Activated CD4-positive, alpha-beta T cell treated with anti-CD3 and anti-CD28 coated beads, Interleukin-2, Interleukin-6, amounts not matched to agents 100 ng/mL and 50 ng/mL, durations not matched to agents 16 hours and 8 hours (primary cell): ENCODE measurements around the gene ZNF385B.
"Not testable (repeated sequence)": the region's sequence is repeated elsewhere in the genome, so short reads cannot be mapped to it uniquely, and the experiment has no call there.

ENCODE experiments used
- DNase-seq: peaks from one replicate; pipeline ENCODE4 v3.0.0-alpha.2; 2020

Gene ZNF385B

DNA sequence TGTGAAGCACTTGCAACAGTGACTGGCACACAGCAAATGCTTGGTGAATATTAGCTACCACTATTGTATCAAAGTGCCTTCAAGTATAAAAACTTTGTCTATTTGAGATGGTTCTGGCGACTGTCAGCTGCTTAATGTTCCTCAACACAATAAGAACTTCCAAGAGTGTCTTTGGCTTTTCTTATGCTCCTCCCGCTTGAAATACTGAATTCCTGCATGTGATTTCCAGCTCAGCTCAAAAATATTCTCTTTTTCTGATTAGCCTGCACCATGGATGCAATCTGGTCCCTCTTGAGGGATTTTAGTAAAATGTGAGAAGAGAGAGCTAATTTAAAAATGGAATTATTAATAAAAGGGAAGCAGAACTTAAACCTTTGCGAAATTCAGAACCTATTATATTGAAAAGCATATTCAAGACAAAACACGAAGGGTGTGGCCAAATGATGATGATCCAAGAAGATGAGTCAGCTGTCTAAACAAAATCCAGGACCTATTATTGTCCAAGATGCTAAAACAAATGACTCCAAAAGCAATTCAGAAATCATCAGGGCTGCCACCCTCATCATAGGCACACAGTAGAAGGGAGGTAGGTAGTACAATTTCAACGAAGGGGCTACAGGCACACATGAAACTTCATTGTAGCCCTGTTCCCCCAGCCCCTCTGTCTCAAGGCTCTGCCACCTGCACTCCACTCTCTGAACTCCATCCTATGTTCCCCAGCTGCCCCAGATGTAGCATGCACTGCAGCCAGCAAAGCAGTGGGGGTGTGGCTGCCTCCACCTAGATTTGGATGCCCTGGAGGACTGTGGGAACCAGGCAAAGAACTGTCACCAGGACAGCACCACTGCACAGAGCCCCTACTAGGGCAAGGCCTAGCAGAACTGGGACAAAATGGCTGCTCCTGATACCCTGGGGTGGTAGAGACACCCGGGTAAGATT is 190.1 kb downstream of the ZNF385B start:
- DNase-seq, result no peak

DNA sequence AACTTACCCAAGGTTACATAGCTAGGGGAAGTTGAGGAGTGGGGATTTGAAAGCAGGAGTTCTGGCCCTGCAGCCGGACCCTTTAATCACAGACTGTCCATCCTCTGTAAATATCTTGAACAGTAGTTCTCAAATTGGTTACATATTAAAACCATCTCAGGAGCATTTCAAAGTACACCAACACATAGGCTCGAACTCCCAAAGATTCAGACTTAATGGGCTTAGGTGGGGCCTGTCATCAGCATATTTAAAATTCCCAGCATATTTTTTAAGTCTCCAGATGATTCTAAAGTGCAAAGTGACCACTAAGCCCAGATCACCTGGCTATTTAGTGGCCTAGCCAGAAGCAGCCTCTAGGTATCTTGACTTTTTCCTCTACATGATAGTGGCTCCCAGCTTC is 192.2 kb downstream of the ZNF385B start:
- no peak for DNase-seq

DNA sequence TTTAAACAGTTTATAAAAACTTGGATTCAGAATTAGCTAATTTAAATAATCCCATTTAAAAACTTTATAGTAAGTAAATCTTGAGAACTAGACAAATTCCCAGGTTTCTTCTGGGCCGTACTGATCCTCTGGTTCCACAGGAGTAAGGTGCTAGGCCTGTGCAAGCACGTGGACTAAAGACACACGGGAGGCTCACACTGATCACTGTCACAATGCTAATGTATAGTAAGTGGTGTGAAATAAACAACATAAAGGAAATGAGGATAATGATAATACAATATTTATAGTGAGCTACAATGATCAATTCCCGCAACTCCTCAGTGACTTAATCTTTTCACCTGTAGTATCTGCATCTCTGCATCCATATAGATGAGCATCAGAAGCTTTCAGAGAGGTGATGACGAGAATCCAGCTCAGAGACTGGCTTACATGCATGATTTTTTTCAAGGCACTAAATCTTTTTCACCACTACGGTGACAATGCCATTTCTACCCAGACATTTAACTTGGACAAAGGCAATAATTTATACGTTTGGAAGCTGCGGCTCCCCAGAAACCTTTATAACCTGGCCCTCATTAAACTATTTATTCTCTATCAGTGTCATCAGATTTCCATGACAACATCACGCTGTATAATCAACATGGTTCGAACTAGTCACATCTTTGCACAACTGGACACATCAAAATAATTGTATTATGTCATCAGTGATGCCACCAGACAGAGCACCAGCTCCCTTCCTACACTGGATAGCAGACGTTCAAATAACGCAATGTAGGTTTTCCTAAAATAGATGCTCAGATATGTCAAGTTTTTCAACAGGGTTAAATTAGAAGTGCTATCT is 196.2 kb downstream of the ZNF385B start:
- DNase-seq, result no peak

DNA sequence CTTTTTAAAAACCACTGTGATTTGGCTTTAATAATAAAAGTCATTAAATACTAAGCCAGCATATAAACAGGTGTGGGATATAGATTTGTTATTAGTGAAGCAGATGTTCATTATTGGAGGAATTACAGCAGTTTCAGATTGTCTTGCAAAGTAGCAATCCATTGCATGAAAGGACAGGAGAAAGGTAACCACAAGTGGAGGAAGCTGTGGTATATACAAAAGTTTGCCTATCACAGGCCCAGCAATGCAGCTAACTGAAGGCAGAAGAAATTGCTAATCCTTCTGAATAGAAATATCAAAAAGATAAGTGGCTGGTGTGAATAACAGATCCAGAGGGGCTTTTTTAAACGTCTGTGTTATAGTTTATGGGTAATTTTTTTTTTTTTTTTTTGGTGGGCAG is 199.4 kb downstream of the ZNF385B start:
- no peak for DNase-seq

DNA sequence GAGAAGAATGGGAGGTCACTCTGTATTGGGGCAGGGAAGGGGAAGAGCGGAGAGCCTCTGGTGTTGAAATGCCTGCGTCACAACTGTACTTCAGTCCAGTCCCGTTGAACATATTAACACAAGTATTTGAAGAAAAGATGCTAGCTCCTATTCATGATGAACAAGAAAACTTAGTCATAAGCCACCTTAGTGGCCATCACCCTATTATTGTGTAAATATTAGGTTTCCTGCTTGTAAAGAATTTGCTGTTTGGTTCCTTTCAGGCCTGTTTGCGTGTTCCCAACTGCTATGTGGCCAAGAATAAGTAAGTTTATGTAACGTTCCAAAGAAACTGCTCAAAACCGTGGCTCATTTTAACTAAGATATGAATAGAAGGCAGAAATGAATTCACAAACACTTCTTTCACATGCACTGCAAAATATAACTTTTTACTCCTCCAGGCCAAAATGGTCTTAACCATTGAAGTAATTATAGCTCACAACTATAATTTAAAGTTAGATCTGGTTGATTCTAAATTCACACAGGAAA is 204.3 kb downstream of the ZNF385B start:
- DNase-seq, result no peak

DNA sequence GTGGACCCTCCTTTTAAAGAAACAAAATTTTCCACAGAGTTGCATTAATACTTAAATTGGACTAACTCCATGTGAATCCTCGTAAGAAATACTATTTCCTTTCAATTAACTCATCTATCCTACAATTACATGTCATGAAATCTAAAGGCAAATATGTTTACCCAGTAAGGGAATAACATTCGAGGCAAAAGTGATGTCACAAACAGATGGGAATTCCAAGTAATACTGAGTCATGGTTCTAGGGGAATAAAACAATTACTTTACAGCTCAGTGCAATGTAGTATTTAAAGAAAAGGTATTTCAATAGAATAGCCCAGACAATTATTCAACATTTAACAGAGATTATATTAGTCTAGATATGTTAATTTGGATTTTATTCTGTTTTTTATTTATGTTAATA is 205.8 kb downstream of the ZNF385B start:
- no peak for DNase-seq

DNA sequence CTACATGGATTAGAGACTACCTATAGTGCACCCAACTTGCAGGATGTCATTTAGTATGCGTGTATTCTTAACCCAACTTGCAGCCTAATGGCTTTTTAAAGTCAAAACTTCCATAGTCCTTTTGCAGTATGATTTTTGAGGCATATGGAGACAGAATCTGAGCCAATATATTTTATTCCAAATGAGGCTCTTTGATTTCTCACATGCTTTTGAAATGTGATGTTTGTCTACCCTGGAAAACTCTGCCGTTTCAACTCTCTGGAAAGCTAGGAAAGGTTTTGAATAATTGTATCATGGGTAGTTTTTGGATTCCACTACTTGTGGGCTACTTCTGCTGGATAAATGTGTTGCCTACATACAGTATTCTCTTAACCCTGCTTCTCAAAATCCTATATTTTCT is 206.6 kb downstream of the ZNF385B start:
- DNase-seq, result no peak

DNA sequence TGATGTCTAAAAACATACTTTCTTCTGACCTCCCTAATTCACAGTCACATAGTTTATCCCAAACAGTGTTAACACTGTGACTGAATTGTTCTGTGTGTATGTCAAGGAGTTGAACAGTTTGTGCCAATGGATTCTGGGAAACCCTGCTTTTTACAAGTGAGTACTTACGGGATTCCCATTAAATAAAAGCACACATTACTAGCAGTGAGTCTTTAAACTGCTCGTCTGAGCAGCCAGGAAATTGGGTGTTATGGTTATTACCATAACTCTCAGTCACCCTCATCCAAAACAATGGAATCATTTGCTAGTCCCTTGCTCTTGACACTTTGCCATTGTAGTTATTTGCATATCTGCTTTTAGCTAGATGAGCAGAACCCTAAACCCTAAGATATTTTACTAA is 209.1 kb downstream of the ZNF385B start:
- DNase-seq, result no peak

DNA sequence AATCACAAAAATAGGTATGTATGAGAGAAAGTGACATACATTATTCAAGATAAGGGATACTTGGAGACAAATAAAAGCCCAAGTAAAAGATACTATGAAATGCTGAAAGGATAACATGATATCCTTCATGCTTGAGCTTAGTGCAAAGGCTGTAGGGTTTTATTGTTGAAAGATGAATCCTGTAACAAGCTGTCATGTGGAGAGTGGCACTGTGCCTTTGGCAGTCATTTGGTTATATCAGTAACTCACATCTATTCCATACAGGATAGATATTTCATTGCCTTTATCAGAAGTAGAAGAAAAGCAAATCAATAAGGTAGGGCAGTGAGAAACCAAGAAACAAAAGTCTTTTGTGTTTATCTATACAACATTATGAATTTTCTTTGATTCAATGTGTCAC is 211.0 kb downstream of the ZNF385B start:
- DNase-seq, result no peak

DNA sequence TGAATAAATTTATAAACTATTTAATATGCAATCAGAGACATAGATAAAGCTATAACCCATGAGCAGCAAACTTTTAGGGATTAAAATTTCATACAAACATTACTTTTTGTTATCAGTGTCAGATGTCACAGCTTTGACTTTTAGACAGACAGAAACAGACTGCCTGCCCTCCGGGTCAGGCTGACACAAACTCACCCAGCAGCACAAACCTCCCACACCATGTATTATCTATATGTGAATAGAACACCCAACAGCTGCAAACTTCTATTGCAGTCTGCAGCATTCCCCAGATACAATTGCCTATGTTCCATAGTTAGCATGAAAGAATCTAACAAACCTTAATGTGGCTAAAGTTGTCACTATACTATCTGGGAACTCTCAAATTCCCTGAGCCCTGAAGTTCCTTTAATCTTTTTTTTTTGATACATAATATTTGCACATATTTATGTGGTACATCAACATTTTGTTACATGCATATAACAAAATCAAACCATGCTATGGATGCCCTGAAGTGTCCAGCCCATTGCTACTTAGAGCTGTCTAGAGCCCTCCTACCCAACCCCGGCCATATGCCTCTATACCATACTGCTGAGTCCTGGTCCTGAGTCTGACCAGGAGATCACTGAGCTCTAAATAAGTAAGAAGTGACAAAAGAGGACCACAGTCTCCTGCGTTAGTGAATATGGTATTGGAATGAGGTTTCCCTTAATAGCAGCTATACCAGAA is 214.4 kb downstream of the ZNF385B start:
- DNase-seq, result no peak

DNA sequence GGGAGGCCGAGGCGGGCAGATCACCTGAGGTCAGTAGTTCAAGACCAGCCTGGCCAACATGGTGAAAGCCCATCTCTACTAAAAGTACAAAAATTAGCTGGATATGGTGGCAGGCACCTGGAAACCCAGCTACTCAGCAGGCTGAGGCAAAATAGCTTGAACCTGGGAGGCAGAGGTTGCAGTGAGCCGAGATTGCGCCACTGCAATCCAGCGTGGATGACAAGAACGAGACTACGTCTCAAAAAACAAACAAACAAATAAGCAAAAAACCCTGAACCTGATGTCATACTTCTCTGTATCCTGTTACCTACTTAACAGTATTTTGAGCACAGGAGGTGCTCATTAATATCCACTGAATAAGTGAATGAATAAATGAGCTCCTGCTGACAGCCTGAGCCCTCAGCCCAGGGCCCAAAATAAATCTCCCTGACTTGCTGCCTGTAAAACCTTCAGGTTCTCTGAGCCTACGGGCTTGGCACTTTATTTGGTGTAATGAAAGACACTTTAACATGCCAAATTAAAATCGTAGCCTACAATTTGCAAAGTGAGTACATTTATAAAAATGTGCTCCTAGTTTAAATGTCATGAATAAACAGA is 215.1 kb downstream of the ZNF385B start:
- no peak for DNase-seq

DNA sequence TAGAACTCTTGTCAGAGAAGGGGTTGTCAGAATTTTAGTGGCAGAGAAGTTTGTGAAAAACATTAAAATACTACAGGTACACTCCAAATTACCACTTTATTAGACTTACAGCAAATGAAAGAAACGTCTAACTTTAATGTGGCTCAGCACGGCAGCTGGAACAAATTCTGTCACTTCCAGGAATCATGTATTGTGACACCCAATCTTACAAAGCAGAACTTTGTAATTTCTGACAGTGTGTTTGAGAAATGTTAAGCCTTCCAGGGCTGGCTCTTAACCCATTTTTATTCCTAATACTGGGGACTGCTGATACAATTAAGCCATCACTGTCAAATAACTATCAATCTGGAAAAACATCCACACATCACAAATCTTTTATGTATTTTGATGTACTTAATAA is 216.4 kb downstream of the ZNF385B start:
- no peak for DNase-seq

DNA sequence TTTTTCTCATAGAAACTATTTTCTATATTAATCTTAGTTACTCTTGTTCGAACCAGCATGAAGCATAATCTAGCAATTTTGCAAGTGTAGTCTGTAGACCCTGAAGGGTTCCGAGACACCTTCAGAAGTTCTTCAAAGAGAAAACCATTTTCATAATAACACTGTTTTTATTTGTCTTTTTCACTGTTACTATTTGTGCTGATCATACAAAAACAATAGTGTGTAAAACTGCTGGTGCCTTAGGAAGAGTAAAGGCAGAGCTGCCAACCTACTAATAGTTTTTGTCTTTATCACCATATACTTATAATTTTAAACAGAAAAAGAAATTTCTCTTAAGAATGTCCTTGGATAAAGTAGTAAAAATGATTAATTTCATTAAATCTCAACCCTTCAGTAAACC is 218.9 kb downstream of the ZNF385B start:
- DNase-seq, result no peak

DNA sequence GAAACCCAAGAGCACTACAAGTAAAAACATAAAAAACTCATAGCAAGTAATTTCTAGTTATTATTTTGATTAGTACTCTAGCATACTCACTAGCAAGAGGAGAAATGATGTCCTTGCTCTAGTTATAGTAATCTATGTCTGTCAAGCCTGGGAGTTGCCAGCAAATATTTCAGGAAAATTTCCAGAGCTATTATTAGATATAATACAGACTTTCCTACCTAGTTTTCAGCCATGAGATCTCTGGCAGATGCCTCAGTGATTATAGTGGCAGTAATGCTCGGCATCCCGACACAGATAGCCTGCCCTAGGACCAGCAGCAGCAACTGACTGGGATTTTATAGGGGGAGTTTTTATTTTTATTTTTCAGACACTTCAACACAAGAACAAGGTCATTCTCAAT is 224.4 kb downstream of the ZNF385B start:
- no peak for DNase-seq

DNA sequence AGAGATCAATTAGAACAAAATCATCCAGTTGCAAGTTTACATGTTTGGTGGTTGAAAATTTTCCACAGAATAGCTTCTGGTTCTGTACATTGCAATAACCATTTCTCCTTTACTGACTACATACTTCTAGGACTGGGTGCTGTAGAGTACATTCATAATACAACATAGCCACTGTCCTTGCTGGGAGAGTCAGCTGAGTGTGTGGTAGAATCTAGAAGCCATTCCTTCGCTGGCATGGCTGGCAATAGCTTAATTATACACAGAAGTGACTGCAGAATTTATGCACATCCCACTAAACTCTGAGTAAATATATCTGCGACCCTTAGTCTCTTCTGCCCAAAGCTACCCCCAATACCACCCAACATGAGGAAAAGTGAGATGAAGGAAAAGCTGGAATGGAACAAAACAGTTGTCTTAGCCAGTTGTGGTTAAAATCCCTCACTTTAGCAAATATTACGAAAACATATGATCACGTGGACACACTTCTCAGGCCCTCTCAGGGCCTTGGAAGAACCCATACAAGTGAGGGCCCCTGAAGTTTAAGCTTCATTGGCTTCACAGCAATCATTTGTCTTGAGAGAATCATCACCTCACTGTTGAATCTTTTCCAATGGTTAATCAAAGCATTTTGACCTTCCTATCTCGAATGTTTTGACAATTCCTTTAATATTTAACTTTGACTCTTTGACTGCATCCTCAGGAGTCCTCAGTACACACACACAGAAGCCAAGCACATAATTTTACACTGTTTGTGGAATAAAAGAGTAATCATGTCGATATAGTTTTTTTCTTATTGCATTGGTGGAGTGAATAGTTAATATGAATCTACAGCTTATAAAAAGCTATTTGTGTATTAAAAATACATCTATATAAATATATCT is 225.1 kb downstream of the ZNF385B start:
- DNase-seq, result no peak

DNA sequence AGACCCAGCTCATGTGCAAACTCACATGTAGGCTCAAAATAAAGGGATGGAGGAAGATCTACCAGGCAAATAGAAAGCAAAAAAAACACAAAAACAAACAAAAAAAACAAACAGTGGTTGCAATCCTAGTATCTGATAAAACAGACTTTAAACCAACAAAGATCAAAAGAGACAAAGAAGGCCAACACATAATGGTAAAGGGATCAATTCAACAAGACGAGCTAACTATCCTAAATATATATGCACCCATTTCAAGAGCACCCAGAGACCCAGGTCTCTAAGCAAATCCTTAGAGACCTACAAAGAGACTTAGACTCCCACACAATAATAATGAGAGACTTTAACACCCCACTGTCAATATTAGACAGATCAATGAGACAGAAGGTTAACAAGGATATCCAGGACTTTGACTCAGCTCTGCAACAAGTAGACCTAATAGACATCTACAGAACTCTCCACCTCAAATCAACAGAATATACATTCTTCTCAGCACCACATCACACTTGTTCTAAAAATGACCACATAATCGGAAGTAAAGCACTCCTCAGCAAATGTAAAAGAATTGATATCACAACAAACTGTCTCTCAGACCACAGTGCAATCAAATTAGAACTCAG is 229.5 kb downstream of the ZNF385B start:
- DNase-seq, result not testable (repeated sequence)

DNA sequence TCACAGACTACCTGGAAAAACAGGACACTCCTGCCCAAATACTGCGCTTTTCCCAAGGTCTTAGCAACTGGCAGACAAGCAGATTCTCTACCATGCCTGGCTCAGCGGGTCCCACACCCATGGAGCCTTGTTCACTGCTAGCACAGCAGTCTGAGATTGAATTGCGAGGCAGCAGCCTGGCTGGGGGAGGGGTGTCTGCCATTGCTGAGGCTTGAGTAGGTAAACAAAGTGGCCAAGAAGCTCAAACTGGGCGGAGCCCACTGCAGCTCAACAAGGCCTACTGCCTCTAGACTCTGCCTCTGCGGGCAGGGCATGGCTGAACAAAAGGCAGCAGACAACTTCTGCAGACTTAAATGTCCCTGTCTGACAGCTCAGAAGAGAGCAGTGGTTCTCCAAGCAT is 231.6 kb downstream of the ZNF385B start:
- DNase-seq, result not testable (repeated sequence)

DNA sequence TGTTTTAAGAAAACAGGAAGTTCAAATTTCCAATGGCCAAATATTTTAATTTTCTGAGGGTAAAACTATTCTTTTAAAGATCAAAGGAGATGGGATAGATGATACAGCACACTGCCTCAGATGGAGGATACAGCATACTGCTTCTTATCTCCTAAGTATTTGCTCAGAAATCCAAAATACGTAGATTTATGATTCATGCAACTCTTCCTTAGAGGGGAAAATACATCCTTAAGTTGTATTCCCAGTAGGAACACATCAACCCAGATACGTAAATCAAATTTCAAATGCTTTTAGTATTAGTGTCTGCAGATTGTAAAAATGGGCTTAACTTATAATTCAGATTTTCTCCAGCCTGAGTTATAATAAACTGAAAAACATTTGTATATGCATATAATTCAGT is 235.2 kb downstream of the ZNF385B start:
- DNase-seq, result no peak

DNA sequence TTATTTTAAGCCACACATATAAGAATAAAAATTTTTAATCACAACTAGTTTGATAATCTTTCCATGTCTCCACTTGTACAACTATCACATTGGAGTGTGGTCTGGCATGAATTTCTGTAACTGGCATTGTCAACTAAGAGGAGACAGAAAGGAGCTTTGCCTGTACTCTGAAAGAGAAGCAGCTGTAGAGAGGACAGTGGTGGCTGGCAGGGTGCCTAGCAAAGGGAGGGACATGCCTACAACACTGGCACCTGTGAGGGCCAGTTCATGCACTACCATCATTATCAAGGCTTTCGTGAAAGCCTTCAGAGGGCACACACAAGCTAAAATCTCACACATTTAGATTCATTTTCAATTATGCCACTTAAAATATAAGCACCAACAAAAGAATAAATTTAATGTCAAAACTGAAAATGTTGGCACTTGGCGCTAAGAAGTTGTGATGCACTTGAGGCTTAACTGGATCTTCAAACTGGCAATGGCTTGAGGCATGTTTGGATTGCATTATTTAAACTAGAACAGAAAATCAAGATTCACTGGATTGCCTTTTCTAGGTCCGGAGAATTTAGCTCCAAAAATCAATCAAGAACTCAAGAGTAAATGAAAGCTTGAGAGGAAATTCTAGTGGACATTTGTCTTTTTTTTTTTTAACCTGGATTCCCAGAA is 238.6 kb downstream of the ZNF385B start:
- DNase-seq, result no peak

DNA sequence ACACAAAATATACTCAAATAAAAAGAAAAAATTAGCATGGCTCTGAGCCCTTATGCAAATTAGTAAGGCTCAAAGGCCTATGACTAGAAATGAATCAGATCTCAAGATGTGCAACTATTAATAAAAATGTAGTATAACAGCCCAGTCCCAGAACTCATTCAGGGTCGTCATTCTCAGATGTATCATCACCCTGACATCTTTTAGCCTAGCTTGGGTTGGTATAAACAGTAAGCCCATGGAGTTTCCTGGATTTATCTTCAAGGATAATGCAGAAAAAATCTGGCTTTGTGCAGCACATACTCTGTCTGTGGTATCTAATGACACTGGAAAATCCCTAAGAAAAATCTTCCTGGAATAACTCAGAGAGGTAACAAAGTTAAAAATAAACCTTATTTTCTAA is 239.3 kb downstream of the ZNF385B start:
- no peak for DNase-seq
